Rectal smooth muscle tissue (tissue), 1 donor: ENCODE results near the gene WASF2.

Source experiments
- H3K27ac ChIP-seq: one replicate; pipeline ENCODE4 v1.7.0; 2013; ENCODE audit warnings: low read depth, low read length, inconsistent platforms
- H3K27me3 ChIP-seq: one replicate; pipeline ENCODE4 v1.7.0; 2013; ENCODE audit warnings: low read length; ENCODE audit not compliant: control insufficient read depth, insufficient read depth
- H3K36me3 ChIP-seq: one replicate; pipeline ENCODE4 v1.7.0; 2013; ENCODE audit warnings: low read length; ENCODE audit not compliant: control insufficient read depth, insufficient read depth
- H3K4me1 ChIP-seq: one replicate; pipeline ENCODE4 v1.7.0; 2013; ENCODE audit warnings: low read length; ENCODE audit not compliant: control insufficient read depth, insufficient read depth
- H3K4me3 ChIP-seq: one replicate; pipeline ENCODE4 v1.7.0; 2013; ENCODE audit warnings: low read length
- H3K9ac ChIP-seq: one replicate; pipeline ENCODE4 v1.7.0; 2013; ENCODE audit warnings: low read length

The WASF2 gene

DNA sequence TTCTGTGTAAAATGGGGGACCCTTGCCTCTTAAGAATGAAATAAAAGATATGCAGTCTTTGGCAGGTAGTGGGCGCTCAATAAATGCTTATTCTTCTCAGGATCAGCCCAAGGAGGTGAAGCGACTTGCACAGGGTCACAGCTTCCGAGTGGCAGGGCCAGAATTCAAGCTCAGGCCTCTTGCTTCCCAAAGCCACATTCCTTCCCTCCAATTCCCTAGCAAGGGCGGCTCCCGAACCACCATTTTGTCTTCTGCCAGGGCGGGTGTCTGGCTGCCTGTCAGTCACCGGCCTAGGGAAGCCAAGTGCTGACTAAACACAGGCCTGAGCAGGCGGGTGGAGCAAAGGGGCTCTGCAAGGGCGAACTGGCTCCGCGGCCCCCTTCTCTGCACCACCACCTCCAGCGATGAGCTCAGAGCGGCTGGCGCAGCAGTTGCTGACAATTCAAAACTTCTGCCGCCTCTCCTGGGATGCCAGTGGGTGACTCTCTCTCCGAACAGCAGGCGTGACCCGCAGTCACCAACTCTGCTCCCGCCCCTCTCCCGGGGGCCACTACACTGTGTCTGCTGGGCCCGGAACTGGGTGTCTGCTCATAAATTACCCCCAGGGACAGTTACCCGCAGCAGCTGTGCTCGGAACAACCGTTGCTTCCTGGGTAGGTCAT, 86.8 kb downstream of the WASF2 start:
- Histone ChIP-seq H3K36me3 (peaks cover 14% of the 10 kb centered on the region), H3K4me1 (peaks cover 29% of the 10 kb centered on the region), H3K9ac (no peak overlapping the region), H3K27ac (peak overlapping the region; percentile 76), H3K4me3 (no peak overlapping the region), H3K27me3 (no peaks in the 10 kb centered on the region)

DNA sequence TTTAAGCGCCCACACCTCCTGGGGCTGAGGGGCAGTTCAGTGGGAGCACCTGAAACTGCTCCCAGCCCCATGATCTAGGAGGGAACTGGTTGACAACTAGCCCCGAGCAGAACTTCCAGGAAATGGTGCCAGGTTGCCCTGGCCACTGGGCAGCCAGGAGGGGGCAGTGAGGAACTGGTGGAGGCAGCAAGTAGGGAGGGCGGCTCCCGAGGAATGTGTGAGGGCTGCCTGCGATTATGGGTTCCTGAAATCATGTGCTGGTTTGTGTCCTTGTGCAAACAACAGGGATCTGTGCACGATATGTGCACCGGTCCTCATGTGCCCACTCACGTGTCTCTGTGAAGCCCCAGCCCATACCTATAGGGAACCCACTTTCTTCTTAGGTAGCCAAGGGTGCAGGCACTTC, 87.6 kb downstream of the WASF2 start:
- H3K27ac ChIP-seq: peak overlapping the region; percentile 76
- H3K4me1 ChIP-seq: peaks cover 29% of the 10 kb centered on the region
- H3K36me3 ChIP-seq: peaks cover 8% of the 10 kb centered on the region
- no peak overlapping the region for H3K9ac ChIP-seq
- H3K27me3 ChIP-seq: no peaks in the 10 kb centered on the region
- no peak overlapping the region for H3K4me3 ChIP-seq

DNA sequence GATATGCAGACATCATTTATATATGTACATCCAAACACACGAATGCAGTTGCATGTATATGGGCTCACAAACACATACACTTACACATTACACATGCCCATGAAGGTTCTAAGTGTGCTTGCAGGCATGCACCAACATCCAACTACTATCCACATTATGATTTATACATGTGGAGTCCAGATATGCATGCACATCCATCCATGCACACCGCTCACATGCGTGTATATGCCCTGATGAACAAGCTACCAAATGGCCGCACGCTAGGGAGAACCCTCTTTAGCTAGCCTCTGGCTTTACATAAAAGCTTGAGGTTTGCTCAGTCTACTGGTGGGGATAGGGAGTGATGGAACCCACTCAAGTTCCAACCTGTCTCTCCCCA, 89.0 kb downstream of the WASF2 start:
- Histone ChIP-seq H3K27ac (no peak overlapping the region), H3K4me1 (peaks cover 29% of the 10 kb centered on the region), H3K36me3 (no peaks in the 10 kb centered on the region), H3K9ac (no peak overlapping the region), H3K27me3 (no peaks in the 10 kb centered on the region), H3K4me3 (no peak overlapping the region)

DNA sequence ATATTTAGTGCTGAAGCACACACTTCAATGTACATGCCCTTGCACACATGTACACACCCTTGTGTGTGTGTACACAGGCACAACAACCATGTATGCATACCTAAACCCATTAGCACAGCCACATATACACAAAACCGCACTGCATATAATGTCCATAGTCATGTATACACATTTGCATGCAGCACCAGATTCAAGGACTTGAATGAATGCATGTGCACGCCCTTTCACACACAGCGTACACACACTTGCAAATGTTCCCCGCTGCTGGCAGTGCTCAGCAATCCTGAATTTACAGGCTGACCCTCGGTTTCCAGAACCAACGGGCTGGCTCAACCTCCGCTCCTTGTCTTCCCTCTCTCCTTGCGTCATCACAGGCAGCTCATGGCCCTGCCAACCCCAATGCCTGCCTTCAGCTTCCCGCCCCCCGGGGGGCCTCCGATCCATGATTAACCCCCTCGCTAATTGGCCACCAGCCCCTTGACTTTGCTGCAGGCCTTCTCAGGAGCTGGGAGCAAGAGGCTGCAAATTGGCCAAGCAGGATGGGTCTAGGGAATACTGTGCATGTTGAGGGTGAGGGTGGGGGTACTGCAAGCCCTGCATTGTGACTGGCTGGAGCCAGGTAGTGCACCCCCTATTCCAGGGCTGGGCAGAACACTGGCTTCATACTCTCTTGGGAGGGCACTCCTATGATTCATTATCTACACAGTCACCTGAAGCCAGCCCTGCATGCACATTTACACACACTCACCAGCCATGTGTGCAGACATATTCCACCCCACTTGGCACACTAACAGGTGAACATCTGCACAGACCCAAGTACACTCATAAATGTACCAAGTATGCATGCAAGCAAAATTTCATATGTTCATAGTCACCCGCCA, 89.6 kb downstream of the WASF2 start:
- no peak overlapping the region for H3K27ac ChIP-seq
- H3K4me1 ChIP-seq: peaks cover 29% of the 10 kb centered on the region
- no peak overlapping the region for H3K4me3 ChIP-seq
- H3K27me3 ChIP-seq: no peaks in the 10 kb centered on the region
- H3K9ac ChIP-seq: no peak overlapping the region
- no peaks in the 10 kb centered on the region for H3K36me3 ChIP-seq

DNA sequence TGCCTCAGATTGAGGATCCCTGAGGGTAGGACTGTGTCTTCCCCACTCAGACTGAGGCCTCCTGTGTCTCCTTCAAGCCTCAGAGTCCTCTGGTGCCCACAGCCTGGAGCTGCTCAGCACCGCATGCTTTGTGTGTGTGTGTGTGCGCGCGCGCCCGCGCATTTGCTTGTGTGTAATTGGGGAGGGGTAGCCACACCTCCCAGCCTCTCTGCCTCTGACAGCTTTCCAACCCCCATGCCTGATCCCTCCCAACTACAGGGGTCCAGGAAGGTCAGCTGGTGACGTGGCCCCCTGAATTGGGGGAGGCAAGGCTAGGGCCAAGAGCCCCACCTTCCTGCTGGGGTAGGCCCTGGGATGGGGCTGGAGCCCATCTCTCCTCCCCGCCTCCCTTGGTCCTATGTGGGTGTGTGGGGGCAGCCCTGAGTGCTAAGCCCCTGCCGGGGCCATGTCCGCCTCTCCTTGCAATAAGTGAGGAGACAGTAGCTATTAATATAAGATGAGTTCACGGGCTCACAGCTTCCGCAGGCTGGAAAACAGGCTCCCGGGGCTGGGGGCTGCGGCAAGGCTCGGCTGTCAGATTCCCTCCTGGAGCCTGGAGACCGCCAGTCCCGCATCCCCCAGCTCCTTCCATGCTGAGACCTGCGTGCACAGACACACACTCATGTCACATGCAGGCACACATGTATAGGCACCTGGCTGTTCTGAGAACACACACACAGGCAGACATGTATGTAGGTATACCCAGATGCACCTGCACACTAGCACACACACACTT, 90.5 kb downstream of the WASF2 start:
- H3K27me3 ChIP-seq: no peaks in the 10 kb centered on the region
- H3K36me3 ChIP-seq: no peaks in the 10 kb centered on the region
- no peak overlapping the region for H3K27ac ChIP-seq
- H3K4me3 ChIP-seq: no peak overlapping the region
- peaks cover 22% of the 10 kb centered on the region for H3K4me1 ChIP-seq
- H3K9ac ChIP-seq: no peak overlapping the region

DNA sequence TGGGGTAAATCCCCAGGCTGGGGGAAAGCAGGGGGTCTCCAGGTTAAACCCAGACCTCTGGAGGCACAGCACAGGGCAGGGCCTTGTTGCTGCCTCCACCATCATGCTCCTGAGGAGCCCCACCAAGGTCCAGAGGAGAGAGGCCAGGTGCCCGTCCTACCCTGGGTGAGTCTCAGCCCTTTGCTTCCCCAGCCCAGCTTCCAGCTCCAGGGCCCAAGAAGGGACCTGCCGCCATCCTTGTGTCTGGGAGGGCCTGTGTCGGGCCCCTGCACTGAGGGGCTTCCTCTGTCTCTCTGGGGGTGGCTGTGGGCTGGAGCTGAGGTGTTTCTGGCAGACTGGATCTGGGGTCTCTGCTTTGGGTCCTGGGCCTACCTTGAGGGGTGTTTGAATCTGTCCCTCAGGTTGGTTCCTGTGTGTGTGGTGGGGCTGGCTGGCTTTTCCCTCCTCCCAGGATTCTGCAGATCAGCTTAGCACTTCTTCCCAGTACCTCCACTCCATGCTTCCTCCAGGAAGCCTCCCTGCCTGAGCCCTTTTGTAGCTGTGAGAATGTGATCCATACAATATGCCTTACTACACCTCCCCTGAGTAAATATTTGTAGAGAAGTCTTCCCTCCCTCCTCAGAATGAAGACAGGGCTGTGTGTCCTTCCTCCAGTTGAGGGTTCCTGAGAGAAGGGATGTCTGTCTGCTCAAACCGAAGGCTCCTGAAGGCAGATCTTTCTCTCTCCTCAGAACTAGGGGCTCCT, 91.4 kb downstream of the WASF2 start:
- Histone ChIP-seq H3K4me3 (no peak overlapping the region), H3K9ac (no peak overlapping the region), H3K27me3 (no peaks in the 10 kb centered on the region), H3K4me1 (peaks cover 17% of the 10 kb centered on the region), H3K27ac (no peak overlapping the region), H3K36me3 (no peaks in the 10 kb centered on the region)

DNA sequence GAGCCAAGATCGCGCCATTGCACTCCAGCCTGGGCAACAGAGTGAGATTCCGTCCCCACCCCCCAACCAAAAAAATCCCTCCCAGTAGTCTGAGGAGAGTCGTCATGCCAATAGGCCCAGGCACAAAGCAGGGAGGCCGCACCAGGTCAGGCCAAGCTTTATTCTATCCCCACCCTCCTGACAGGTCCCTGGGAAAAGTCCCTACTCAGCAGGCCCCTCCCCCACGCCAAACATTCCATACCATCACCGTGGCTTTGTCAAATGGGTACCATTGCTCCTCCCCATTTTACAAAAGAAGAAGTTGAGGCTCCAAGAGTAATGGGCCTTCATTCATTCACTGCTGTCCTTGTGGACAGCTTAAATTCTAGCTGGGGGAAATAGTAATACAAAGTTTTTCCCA, 92.2 kb downstream of the WASF2 start:
- H3K27me3 ChIP-seq: no peaks in the 10 kb centered on the region
- peaks cover 9% of the 10 kb centered on the region for H3K4me1 ChIP-seq
- H3K27ac ChIP-seq: no peak overlapping the region

DNA sequence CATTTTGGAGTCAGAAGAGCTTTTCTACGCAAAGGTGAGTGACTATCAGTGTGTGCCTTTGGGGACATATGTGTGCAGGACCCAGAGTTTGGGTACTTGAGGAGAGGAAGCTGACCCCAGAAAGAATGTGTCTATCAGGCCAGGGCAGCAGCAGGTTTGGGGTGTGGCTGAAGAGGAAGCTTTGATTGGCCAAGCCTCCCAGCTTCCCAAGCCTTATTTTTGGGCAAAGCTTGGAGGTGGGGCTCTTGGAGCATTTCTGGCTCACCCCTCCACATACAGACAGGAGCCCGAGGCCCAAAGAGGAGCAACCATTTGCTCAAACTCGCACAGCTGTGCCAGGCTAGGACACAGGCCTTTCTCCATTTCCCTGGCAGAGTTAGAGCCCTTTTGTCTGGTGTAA, 92.9 kb downstream of the WASF2 start:
- Histone ChIP-seq H3K4me3 (no peak overlapping the region), H3K9ac (no peak overlapping the region), H3K27me3 (no peaks in the 10 kb centered on the region), H3K27ac (no peak overlapping the region), H3K4me1 (peaks cover 3% of the 10 kb centered on the region), H3K36me3 (no peaks in the 10 kb centered on the region)

More for the DNA sequence above, 92.2 kb downstream of the WASF2 start:
- H3K9ac ChIP-seq: no peak overlapping the region
- H3K36me3 ChIP-seq: no peaks in the 10 kb centered on the region
- no peak overlapping the region for H3K4me3 ChIP-seq

DNA sequence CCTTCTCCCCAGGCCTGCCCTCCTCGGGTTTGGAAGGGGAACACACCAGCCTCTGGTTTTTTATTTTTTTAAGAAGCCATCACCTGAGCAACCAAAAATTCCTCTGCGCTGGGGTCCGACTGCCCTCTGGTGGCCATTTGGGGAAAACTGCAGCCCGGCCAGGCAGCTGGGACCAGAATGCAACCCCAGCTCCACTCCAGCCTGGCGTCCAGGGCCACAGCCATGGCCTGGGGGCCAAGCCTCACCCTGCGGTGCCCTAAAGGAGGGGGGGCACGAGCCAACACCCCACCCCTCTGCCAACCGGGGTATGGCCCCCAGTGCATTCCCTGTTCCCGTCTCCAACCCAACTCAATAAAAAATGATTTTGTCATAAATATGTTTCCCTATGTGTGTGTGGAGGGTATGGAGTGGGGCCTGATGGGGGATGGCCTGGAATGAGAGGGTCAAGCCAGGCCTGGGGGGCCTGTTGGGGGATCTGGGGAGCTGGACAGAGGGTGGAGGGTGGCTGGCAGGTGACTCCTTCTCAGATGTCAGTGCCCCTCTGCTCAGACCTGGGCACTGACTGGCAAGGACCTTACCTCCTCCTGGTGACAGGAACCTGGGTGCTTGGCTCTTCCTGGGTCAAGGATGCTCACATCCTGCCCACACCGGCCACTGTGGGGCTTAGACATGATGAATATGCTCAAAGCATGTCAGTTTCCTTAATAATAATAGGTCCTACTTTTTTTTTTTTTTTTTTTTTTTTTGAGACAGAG, 94.3 kb downstream of the WASF2 start:
- no peak overlapping the region for H3K9ac ChIP-seq
- no peak overlapping the region for H3K4me3 ChIP-seq
- no peaks in the 10 kb centered on the region for H3K27me3 ChIP-seq
- H3K4me1 ChIP-seq: peaks cover 10% of the 10 kb centered on the region
- H3K27ac ChIP-seq: no peak overlapping the region
- H3K36me3 ChIP-seq: no peaks in the 10 kb centered on the region

DNA sequence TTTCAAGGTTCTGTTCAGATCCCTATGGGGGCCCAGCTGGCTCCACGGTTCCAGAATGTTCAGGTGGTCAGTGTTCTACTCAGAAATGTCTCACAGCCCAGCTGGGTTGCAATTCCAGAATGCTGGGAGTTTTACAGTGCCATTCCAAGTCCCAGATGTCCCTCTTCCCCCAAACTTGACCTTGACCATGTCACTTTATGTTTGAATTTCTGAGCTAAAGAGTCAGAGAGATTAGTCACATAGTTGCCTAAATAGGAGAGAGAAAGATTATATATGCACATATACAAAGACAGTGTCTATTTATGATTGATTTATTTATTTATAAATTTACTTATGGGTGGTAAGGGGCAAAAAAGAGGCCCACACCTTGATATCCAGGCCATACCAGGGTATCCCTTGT, 95.0 kb downstream of the WASF2 start:
- Histone ChIP-seq H3K9ac (no peak overlapping the region), H3K27ac (no peak overlapping the region)

DNA sequence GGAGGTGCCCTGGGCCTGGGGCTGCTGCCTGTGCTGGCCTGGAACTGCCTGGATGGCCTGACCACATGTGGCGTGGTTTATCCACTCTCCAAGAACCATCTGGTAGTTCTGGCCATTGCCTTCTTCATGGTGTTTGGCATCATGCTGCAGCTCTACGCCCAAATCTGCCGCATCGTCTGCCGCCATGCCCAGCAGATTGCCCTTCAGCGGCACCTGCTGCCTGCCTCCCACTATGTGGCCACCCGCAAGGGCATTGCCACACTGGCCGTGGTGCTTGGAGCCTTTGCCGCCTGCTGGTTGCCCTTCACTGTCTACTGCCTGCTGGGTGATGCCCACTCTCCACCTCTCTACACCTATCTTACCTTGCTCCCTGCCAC, 95.7 kb downstream of the WASF2 start:
- H3K27ac ChIP-seq: no peak overlapping the region
- no peak overlapping the region for H3K4me3 ChIP-seq
- no peaks in the 10 kb centered on the region for H3K27me3 ChIP-seq
- H3K4me1 ChIP-seq: peaks cover 9% of the 10 kb centered on the region
- H3K36me3 ChIP-seq: no peaks in the 10 kb centered on the region
- no peak overlapping the region for H3K9ac ChIP-seq

More for the DNA sequence above, 95.0 kb downstream of the WASF2 start:
- Histone ChIP-seq H3K4me1 (peaks cover 10% of the 10 kb centered on the region), H3K36me3 (no peaks in the 10 kb centered on the region), H3K27me3 (no peaks in the 10 kb centered on the region), H3K4me3 (no peak overlapping the region)
